ENCODE data around the gene KRTAP1-4.
A peak's percentile ranks its signal among the peaks of the same experiment; 100 is the strongest.
"Not testable (repeated sequence)": the region's sequence is repeated elsewhere in the genome, so short reads cannot be mapped to it uniquely, and the experiment has no call there.

KRTAP1-4 gene

DNA sequence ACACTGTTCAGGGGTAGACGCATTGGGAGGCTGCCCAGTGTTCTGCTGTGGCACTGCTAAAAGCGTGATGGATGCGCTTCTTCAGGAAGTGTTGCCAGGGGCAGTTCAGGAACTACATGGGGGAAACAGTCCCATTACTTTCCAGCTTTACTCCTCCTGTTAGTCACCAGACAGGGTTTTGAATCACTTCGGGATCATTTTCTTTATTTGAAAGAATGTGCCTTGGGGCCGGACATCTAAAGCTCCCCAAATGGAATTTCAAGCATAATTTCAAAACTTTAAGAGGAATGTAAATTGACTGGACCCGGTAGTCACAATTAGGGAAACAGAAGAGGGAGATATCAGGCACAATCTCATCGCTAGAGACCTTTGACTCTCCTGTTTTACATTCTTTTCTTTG lies 18.4 kb upstream of the KRTAP1-4 start:
- peak; percentile 71 for DNase-seq (ENCODE audit: low read depth, low spot score)

DNA sequence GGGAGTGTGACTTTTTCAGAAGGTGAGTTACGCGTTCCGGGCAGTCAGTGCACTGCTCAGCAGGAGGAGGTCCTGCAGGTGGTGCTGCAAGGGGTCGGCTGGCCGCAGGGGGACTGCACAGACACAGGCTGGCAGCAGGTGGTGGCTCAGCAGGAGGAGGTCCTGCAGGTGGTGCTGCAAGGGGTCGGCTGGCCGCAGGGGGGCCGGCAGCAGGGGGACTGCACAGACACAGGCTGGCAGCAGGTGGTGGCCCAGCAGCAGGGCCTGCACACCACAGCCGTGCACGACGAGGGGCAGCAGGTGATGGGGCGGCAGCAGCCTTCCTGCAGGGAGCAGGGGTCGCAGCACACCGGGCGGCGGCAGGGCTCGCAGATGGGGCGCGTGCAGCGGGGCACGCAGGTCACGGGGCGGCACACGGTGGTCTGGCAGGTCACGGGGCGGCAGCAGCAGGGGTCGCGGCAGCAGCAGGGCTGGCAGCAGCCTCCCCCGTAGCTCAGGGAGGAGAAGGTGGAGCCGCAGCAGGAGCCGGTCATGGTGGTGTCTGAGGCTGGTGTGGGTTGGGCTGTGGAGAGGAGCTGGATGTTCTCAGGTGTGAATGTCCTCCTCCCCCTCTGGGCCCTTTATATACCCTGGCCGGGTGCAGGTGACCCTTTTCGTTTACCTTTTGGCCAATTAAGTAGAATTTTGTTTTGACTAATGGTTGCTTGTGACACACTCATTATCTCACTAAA lies 16.9 kb upstream of the KRTAP1-4 start, which contains the start of gene KRTAP2-1:
Gene KRTAP2-1 (minus strand): TSS at position 582 of the 731 bp plus-strand sequence. CDS start 49 bp downstream, at position 533.
- not testable (repeated sequence) for DNase-seq (ENCODE audit: low read depth, low spot score)

GRCh38 chr17:41042953-41043352 lies 13.0 kb upstream of the KRTAP1-4 start:
- no peak for DNase-seq (ENCODE audit: low read depth, low spot score)

DNA sequence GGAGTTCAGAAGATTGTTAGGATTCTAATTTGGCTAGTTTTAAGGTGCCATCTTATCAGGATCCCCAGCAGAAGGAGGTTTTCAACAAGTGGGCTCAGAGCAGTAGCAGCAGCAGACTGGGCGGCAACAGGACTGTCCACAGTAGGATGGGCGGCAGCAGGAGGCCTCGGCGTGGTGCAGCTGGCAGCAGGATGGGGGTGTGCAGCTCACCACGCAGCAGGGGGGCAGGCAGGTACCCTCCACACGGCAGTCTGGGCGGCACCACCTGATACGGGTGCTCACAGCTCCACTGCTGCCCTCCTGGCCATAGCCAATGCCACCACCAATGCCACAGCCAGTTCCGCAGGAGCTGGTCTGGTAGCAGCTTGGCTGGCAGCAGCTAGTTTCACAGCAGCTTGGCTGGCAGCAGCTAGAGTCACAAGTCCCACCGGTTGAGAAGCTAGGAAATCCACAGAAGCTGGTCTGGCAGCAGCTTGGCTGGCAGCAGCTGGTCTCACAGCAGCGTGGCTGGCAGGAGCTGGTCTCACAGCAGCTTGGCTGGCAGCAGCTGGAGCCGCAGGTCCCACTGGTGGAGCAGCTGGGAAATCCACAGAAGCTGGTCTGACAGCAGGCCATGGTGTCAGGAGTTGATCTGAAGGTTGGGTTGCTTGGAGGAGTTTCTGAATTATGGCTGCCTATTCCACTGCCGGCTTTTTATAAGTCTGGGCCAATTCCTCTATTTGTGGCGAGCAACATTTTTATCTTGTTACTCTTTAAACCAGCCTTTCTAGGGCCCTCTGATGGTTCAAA lies 11.0 kb upstream of the KRTAP1-4 start, which contains the start of gene KRTAP1-1:
Gene KRTAP1-1 (minus strand): TSS at position 668 of the 789 bp plus-strand sequence. CDS start 53 bp downstream, at position 615.
- DNase-seq (ENCODE audit: low read depth, low spot score), result not testable (repeated sequence)

DNA sequence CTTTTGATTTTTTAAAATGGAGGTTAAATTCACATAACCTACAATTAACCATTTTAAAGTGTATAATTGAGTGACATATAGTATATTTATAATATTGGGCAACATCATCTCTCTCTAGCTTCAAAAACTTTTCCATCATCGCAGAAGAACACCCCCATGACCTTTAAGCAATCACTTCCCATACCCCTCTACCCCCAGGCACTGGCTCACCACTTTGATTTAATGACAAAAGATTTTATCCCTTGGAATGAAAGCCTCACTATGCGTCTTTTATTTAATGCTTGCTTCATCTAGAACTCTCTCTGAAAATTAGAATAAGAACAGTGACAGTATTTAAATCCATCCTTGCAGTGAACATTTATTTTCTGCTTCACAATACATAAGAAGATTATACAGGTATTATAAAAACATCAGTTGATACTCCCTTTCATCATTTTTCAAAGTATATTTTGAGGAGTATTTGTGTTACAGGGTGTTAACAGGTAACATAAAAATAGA lies 7.9 kb upstream of the KRTAP1-4 start:
- DNase-seq (ENCODE audit: low read depth, low spot score), result no peak

DNA sequence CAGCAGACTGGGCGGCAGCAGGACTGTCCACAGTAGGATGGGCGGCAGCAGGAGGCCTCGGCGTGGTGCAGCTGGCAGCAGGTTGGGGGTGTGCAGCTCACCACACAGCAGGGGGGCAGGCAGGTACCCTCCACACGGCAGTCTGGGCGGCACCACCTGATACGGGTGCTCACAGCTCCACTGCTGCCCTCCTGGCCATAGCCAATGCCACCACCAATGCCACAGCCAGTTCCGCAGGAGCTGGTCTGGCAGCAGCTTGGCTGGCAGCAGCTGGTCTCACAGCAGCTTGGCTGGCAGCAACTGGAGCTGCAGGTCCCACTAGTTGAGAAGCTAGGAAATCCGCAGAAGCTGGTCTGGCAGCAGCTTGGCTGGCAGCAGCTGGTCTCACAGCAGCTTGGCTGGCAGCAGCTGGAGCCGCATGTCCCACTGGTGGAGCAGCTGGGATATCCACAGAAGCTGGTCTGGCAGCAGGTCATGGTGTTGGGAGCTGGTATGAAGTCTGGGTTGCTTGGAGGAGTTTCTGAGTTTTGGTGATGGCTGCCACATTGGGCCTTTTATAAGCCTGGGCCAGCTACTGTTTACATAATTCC lies 4.4 kb upstream of the KRTAP1-4 start, which contains the start of gene KRTAP1-3:
Gene KRTAP1-3 (minus strand): TSS at position 529 of the 590 bp plus-strand sequence. CDS start 53 bp downstream, at position 476.
- DNase-seq (ENCODE audit: low read depth, low spot score), result not testable (repeated sequence)

- DNase-seq (ENCODE audit: low read depth, low spot score), result no peak
Measured at GRCh38 chr17:41026715-41027471, 3.1 kb downstream of the KRTAP1-4 start, which contains the start of gene KRTAP1-5. TSS of gene KRTAP1-5 (minus strand) at chr17:41027208. CDS start at chr17:41027155, 53 bp downstream.

DNA sequence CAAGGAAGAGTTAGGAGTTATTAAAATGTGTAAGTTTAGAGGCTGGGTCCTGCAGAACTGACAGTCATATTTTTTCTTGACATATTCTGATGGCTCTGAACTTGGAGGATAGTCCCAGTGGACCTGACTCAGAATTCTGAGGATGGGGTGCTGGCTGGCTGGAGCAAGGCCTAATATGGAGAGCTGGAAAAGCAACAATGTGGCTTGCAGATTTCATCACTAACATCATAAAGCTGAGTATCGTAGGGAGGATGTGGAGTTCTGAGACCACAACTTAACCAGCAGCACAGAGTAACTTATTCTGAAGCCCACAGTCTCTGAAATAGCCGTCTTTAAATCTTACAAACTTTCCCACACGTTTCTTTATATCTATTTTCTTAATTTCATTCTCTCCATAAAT lies 5.3 kb downstream of the KRTAP1-4 start:
- no peak for DNase-seq (ENCODE audit: low read depth, low spot score)

DNA sequence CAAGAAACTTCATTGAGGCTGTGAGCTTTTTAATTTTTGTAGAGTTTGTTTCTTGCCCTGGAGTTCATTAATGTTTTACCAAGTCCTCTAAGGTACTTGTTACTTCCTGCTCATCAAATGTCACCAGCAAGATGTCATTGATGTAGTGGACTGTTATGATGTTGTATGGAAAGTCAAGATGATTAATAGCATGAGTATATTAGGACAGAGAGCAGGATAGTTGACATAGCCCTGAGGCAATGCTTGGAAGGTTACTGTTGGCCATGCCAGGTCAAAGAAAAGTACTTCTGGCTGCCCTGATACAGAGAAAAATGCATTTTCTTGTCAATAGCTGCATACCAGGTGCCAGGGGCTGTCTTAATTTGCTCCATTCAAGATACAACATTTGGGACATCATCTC lies 9.7 kb downstream of the KRTAP1-4 start:
- no peak for DNase-seq (ENCODE audit: low read depth, low spot score)

- no peak for DNase-seq (ENCODE audit: low read depth, low spot score)
Measured at GRCh38 chr17:41019415-41019814, 10.6 kb downstream of the KRTAP1-4 start.

- no peak for DNase-seq (ENCODE audit: low read depth, low spot score)
Measured at GRCh38 chr17:41018541-41018940, 11.5 kb downstream of the KRTAP1-4 start.

DNA sequence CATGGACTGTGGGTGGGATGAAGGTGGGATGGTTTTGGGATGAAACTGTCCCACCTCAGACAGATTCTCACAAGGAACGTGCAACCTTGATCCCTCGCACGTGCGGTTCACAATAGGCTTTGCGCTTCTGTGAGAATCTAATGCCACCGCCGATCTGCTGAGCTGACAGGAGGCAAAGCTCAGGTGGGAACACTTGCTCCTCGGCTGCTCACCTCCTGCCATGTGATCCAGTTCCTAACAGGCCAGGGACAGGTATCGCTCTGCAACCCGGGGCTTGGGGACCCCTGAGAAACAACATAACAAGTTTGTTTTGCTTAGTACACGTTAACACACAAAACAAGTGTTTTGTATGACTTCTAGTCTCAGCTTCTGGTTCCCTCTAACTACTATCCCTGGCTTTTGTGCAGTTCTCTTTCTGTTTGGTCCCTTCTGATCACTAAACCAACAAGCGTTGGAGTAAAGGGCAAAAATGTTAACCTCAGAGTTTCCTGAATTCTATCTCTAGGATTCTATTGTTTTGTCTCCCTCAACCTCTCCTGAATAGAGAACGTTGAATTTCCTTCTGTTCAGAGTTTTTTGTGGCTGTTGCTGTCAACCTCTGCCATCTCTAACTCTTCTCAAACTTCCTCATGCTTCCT lies 13.3 kb downstream of the KRTAP1-4 start:
- no peak for DNase-seq (ENCODE audit: low read depth, low spot score)

- no peak for DNase-seq (ENCODE audit: low read depth, low spot score)
Measured at GRCh38 chr17:41015454-41015853, 14.5 kb downstream of the KRTAP1-4 start.

DNA sequence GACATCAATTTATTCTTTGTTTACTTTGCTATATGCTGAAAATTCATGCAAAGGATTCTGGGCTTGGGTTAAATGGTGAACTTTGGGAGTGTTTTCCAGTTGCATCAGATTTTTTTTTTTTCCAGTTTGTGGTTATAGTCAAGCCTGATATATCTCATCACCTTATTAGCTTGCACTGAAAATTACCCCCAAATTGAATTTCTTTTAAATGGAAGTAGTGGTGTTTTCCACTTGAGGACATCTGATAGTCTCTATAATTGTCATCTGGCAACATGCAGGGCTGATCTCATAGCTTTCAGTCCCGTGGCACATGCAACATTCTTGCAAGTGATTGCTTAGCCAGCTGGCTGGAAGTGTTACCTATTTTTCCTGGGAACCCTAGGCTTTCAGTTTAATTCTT lies 16.4 kb downstream of the KRTAP1-4 start:
- DNase-seq (ENCODE audit: low read depth, low spot score), result no peak

- no peak for DNase-seq (ENCODE audit: low read depth, low spot score)
Measured at GRCh38 chr17:41013181-41013580, 16.8 kb downstream of the KRTAP1-4 start.

- no peak for DNase-seq (ENCODE audit: low read depth, low spot score)
Measured at GRCh38 chr17:41012326-41013120, 17.5 kb downstream of the KRTAP1-4 start.

DNA sequence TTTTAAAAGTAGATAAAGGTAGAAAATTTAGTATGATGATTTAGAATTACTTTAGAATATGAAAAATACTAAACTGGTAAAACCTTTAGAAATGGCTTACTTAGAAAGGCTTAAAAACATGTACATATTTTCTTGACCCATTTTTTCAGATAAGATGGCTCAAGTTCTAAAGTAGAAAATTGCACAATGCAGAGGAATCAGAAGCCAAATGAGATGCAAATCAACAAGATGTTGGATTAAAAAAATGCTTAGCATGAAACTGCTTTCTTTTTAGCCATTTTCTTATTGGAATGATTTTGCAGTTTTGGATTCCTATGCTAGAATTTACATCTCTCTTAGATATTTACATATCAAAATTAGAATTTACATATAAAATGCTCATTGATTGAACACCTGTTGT lies 19.6 kb downstream of the KRTAP1-4 start:
- no peak for DNase-seq (ENCODE audit: low read depth, low spot score)

DNA sequence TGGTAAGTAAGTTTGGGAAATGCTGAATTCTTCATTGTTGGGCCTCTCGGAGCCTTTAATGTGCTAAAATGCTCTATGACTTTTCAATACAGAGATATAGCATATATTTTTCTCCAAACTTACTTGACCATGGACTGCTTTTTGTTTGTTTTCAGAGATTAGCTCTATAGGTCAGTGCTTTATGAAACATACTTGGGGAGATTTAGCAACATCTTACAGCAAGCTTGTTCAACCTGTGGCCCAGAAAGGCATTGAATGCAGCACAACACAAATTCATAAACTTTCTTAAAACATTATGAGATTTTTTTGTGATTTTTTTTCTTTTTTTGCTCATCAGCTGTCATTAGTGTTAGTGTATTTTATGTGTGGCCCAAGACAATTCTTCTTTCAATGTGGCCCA lies 20.1 kb downstream of the KRTAP1-4 start:
- DNase-seq (ENCODE audit: low read depth, low spot score), result no peak

DNA sequence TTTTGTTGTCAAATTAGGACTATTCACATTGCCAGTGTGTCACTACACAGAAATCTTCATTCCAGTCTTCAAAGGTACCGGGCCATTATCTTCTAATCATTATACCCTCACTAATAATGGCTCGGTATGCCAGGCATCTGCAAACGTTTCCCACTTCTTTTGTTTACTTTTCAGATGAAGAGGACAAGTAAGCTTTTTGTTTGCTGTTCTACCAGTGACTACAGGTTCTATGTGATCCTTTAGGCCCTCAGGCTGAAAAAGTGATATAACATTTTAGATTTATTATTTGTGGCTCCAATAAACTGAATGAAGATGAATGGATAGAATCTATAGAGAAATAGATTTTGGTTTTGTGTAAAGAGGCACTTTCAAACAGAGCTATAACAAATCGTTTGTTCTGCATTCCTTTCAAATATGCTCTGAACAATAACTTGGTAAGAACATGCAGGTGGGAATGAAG lies 20.7 kb downstream of the KRTAP1-4 start:
- peak; percentile 11 for DNase-seq (ENCODE audit: low read depth, low spot score)

- peak; percentile 16 for DNase-seq (ENCODE audit: low read depth, low spot score)
Measured at GRCh38 chr17:41008811-41009210, 21.2 kb downstream of the KRTAP1-4 start, which contains the start of gene KRTAP3-1. TSS of gene KRTAP3-1 (minus strand) at chr17:41009128. CDS start at chr17:41009074, 54 bp downstream.

Measured in ELF-1 (cell line).